ENCODE results near the gene IGF2R. TPM values are rescaled to one million over a fixed set of nuclear protein-coding genes. Genes with fewer than 3 reads are reported as not detected.

Gene IGF2R
- total and polyA plus RNA-seq, 2 of the 13 experiments (the other 11 are each of a cell fraction or from before 2014, with no cell fraction given), result 38.3 to 70.0 TPM

DNA sequence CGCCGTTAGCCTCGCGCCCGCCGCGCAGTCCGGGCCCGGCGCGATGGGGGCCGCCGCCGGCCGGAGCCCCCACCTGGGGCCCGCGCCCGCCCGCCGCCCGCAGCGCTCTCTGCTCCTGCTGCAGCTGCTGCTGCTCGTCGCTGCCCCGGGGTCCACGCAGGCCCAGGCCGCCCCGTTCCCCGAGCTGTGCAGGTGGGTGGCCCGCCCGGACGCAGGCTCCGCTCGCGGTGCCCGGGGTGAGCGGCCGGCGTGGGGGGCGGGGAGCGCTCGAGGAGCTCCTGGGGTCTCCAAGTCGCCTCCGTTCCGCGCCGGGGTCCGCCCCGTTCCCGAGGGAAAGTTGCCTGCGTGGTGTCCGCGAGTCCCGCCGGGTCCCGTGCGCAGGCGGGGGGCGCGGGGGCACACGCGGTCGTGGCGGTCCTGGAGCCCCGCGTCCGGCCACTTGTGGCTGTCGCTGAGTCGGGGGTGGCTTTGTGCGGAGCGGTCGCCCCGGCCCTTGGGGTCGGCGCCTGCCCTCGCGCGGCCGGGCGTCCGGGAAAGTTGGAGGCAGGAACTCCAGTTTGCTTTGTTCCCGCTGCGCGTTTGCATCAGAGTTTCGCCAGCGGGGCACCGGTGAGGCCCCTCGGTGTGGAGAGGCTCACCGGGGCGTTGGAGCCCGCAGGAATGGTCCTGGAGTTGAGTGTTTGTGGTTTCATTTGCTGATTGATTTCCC lies 476 bp downstream of the IGF2R start (continued):
- no peak for TF ChIP-seq JUND (CRISPR knock-in tag; IDR thresholded peaks at IDR 0.05)
- no peak for TF ChIP-seq ZNF383 (CRISPR knock-in tag; IDR thresholded peaks at IDR 0.05; ENCODE audit: borderline replicate concordance)
- TF ChIP-seq, protein P1, sequence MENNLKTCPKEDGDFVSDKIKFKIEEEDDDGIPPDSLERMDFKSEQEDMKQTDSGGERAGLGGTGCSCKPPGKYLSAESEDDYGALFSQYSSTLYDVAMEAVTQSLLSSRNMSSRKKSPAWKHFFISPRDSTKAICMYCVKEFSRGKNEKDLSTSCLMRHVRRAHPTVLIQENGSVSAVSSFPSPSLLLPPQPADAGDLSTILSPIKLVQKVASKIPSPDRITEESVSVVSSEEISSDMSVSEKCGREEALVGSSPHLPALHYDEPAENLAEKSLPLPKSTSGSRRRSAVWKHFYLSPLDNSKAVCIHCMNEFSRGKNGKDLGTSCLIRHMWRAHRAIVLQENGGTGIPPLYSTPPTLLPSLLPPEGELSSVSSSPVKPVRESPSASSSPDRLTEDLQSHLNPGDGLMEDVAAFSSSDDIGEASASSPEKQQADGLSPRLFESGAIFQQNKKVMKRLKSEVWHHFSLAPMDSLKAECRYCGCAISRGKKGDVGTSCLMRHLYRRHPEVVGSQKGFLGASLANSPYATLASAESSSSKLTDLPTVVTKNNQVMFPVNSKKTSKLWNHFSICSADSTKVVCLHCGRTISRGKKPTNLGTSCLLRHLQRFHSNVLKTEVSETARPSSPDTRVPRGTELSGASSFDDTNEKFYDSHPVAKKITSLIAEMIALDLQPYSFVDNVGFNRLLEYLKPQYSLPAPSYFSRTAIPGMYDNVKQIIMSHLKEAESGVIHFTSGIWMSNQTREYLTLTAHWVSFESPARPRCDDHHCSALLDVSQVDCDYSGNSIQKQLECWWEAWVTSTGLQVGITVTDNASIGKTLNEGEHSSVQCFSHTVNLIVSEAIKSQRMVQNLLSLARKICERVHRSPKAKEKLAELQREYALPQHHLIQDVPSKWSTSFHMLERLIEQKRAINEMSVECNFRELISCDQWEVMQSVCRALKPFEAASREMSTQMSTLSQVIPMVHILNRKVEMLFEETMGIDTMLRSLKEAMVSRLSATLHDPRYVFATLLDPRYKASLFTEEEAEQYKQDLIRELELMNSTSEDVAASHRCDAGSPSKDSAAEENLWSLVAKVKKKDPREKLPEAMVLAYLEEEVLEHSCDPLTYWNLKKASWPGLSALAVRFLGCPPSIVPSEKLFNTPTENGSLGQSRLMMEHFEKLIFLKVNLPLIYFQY (CRISPR knock-in tag; IDR thresholded peaks at IDR 0.05; ENCODE audit: borderline replicate concordance), result no peak
- no peak for TF ChIP-seq ZNF75D (CRISPR knock-in tag; IDR thresholded peaks at IDR 0.05; ENCODE audit: borderline replicate concordance)
- TF ChIP-seq, protein P2, sequence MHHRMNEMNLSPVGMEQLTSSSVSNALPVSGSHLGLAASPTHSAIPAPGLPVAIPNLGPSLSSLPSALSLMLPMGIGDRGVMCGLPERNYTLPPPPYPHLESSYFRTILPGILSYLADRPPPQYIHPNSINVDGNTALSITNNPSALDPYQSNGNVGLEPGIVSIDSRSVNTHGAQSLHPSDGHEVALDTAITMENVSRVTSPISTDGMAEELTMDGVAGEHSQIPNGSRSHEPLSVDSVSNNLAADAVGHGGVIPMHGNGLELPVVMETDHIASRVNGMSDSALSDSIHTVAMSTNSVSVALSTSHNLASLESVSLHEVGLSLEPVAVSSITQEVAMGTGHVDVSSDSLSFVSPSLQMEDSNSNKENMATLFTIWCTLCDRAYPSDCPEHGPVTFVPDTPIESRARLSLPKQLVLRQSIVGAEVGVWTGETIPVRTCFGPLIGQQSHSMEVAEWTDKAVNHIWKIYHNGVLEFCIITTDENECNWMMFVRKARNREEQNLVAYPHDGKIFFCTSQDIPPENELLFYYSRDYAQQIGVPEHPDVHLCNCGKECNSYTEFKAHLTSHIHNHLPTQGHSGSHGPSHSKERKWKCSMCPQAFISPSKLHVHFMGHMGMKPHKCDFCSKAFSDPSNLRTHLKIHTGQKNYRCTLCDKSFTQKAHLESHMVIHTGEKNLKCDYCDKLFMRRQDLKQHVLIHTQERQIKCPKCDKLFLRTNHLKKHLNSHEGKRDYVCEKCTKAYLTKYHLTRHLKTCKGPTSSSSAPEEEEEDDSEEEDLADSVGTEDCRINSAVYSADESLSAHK (CRISPR knock-in tag; IDR thresholded peaks at IDR 0.05; ENCODE audit: borderline replicate concordance), result no peak
- no peak for TF ChIP-seq TEAD3 (CRISPR knock-in tag; optimal IDR thresholded peaks at IDR 0.05; ENCODE audit: borderline replicate concordance)
- TF ChIP-seq RFX5 (IDR thresholded peaks at IDR 0.05; ENCODE audit: low read depth, low read length), result no peak
- no peak for TF ChIP-seq XRCC5 (optimal IDR thresholded peaks at IDR 0.05; ENCODE audit: low read length)
- no peak for TF ChIP-seq ZNF354B (CRISPR knock-in tag; IDR thresholded peaks at IDR 0.05)
- TF ChIP-seq ZNF746 (CRISPR knock-in tag; IDR thresholded peaks at IDR 0.05), result no peak
- TF ChIP-seq, protein P3, sequence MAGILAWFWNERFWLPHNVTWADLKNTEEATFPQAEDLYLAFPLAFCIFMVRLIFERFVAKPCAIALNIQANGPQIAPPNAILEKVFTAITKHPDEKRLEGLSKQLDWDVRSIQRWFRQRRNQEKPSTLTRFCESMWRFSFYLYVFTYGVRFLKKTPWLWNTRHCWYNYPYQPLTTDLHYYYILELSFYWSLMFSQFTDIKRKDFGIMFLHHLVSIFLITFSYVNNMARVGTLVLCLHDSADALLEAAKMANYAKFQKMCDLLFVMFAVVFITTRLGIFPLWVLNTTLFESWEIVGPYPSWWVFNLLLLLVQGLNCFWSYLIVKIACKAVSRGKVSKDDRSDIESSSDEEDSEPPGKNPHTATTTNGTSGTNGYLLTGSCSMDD (CRISPR knock-in tag; IDR thresholded peaks at IDR 0.05), result no peak
- TF ChIP-seq TAF1 (CRISPR knock-in tag; IDR thresholded peaks at IDR 0.05), result no peak; the same call in 1 of the 2 replicates
- no peak for TF ChIP-seq DR1 (CRISPR knock-in tag; IDR thresholded peaks at IDR 0.05)
- TF ChIP-seq HES4 (CRISPR knock-in tag; IDR thresholded peaks at IDR 0.05; ENCODE audit: borderline replicate concordance), result peak; percentile 88; the same call in 1 of the 2 replicates
- 0 out of 2 replicates have a peak, but pooled peaks have one; percentile 34 for TF ChIP-seq SRY (CRISPR knock-in tag; IDR thresholded peaks at IDR 0.05)
- TF ChIP-seq, protein P4, sequence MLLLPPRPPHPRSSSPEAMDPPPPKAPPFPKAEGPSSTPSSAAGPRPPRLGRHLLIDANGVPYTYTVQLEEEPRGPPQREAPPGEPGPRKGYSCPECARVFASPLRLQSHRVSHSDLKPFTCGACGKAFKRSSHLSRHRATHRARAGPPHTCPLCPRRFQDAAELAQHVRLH (CRISPR knock-in tag; IDR thresholded peaks at IDR 0.05; ENCODE audit: borderline replicate concordance, low read depth), result no peak
- no peak for TF ChIP-seq IKZF1 (IDR thresholded peaks at IDR 0.05)
- TF ChIP-seq ZNF225 (CRISPR knock-in tag; IDR thresholded peaks at IDR 0.05), result no peak

Measured in HepG2 (cell line).